Mammary epithelial cell (primary cell): Measurements from ENCODE around the gene DCTN2.

Source experiments
- EZH2 ChIP-seq: IDR thresholded peaks from 2 replicates; pipeline ENCODE4 v1.6.1; 2012; ENCODE audit warnings: low read length, inconsistent platforms, borderline replicate concordance
- TF ChIP-seq, protein P1 (sequence below), 2 donors: IDR thresholded peaks in 1 of 2; conservative IDR thresholded peaks in 1 of 2; 2 replicates each; pipeline ENCODE4 v1.5.1; 2011 to 2012; ENCODE audit warnings: inconsistent platforms in 2 of 2, low read length in 2 of 2, mild to moderate bottlenecking in 2 of 2, control low read depth in 1 of 2, low read depth in 1 of 2; ENCODE audit not compliant: insufficient read depth in 1 of 2; ENCODE audit errors: extremely low read depth in 1 of 2

DNA sequence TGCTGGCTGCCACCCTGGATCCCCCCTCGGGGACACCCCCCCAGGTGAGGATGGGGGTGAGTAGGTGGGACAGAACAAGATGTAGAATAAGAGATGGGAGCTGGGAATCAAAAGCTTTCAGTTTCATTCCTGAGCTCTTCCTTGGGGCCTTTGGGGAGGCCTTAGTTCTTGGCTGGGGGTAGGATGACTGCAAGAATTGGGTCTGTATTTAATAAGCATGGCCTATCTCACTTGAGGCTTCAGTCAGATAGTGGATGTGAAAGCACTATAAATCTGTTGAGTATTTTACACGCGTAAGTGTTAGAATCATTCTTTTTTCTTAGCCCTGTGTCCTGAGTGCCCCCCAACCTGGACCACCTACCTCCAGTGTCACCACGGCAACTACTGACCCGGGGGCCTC lies 19.8 kb downstream of the DCTN2 start:
- TF ChIP-seq, protein P1, sequence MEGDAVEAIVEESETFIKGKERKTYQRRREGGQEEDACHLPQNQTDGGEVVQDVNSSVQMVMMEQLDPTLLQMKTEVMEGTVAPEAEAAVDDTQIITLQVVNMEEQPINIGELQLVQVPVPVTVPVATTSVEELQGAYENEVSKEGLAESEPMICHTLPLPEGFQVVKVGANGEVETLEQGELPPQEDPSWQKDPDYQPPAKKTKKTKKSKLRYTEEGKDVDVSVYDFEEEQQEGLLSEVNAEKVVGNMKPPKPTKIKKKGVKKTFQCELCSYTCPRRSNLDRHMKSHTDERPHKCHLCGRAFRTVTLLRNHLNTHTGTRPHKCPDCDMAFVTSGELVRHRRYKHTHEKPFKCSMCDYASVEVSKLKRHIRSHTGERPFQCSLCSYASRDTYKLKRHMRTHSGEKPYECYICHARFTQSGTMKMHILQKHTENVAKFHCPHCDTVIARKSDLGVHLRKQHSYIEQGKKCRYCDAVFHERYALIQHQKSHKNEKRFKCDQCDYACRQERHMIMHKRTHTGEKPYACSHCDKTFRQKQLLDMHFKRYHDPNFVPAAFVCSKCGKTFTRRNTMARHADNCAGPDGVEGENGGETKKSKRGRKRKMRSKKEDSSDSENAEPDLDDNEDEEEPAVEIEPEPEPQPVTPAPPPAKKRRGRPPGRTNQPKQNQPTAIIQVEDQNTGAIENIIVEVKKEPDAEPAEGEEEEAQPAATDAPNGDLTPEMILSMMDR (conservative IDR thresholded peaks at IDR 0.05 in 1 of 2, IDR thresholded peaks at IDR 0.05 in 1 of 2; ENCODE audit: extremely low read depth in 1 of 2, insufficient read depth in 1 of 2, low read depth in 1 of 2, low read length in 2 of 2), result no peak
- no peak for TF ChIP-seq EZH2
